WERI-Rb-1 (cell line): ENCODE results near the gene FHAD1.

Experiments
- DNase-seq: peaks from one replicate; pipeline ENCODE4 v3.0.0-alpha.2; 2020
- H3K27ac ChIP-seq: fragments of 250-450 bp; sonication (Bioruptor Pico); 2 replicates; pipeline ENCODE4 v1.5.1; 2020; ENCODE audit warnings: mild to moderate bottlenecking, moderate library complexity
- H3K27me3 ChIP-seq: fragments of 250-450 bp; sonication (Bioruptor Pico); 2 replicates; pipeline ENCODE4 v1.5.1; 2021; ENCODE audit warnings: mild to moderate bottlenecking, low read depth, moderate library complexity; ENCODE audit not compliant: insufficient read depth, severe bottlenecking
- H3K36me3 ChIP-seq: fragments of 250-450 bp; sonication (Bioruptor Pico); 2 replicates; pipeline ENCODE4 v1.5.1; 2020; ENCODE audit warnings: mild to moderate bottlenecking, moderate library complexity
- H3K4me3 ChIP-seq: 2 replicates; pipeline ENCODE4 v1.5.1; 2011; ENCODE audit warnings: low read depth, mild to moderate bottlenecking, control low read depth, low read length
- H3K9me3 ChIP-seq: fragments of 250-450 bp; sonication (Bioruptor Pico); 2 replicates; pipeline ENCODE4 v1.5.1; 2021; ENCODE audit warnings: mild to moderate bottlenecking, moderate library complexity; ENCODE audit not compliant: severe bottlenecking
- TF ChIP-seq, protein P1 (sequence below): IDR thresholded peaks from 2 replicates; pipeline ENCODE4 v1.5.1; 2011; ENCODE audit warnings: low read depth, mild to moderate bottlenecking, control low read depth, inconsistent platforms, low read length

FHAD1 gene

GRCh38 chr1:15337656-15338402 lies 90.8 kb downstream of the FHAD1 start:
- TF ChIP-seq, protein P1, sequence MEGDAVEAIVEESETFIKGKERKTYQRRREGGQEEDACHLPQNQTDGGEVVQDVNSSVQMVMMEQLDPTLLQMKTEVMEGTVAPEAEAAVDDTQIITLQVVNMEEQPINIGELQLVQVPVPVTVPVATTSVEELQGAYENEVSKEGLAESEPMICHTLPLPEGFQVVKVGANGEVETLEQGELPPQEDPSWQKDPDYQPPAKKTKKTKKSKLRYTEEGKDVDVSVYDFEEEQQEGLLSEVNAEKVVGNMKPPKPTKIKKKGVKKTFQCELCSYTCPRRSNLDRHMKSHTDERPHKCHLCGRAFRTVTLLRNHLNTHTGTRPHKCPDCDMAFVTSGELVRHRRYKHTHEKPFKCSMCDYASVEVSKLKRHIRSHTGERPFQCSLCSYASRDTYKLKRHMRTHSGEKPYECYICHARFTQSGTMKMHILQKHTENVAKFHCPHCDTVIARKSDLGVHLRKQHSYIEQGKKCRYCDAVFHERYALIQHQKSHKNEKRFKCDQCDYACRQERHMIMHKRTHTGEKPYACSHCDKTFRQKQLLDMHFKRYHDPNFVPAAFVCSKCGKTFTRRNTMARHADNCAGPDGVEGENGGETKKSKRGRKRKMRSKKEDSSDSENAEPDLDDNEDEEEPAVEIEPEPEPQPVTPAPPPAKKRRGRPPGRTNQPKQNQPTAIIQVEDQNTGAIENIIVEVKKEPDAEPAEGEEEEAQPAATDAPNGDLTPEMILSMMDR: no peak
- H3K4me3 ChIP-seq: no peak overlapping the region
- peaks cover 13% of the 10 kb centered on the region for H3K9me3 ChIP-seq
- H3K27ac ChIP-seq: no peak overlapping the region
- H3K27me3 ChIP-seq: no peaks in the 10 kb centered on the region
- DNase-seq: no peak
- no peaks in the 10 kb centered on the region for H3K36me3 ChIP-seq

- no peak for DNase-seq
- no peaks in the 10 kb centered on the region for H3K36me3 ChIP-seq
- no peak overlapping the region for H3K27ac ChIP-seq
- H3K27me3 ChIP-seq: no peaks in the 10 kb centered on the region
- no peak overlapping the region for H3K4me3 ChIP-seq
- TF ChIP-seq, protein P1: no peak
- peaks cover 13% of the 10 kb centered on the region for H3K9me3 ChIP-seq
Observed at GRCh38 chr1:15339570-15339969, 92.5 kb downstream of the FHAD1 start.

GRCh38 chr1:15341228-15341627 lies 94.2 kb downstream of the FHAD1 start:
- Histone ChIP-seq H3K27me3 (no peaks in the 10 kb centered on the region), H3K36me3 (no peaks in the 10 kb centered on the region), H3K4me3 (no peak overlapping the region), H3K9me3 (peaks cover 13% of the 10 kb centered on the region), H3K27ac (no peak overlapping the region)
- DNase-seq: no peak
- TF ChIP-seq, protein P1: no peak

DNA sequence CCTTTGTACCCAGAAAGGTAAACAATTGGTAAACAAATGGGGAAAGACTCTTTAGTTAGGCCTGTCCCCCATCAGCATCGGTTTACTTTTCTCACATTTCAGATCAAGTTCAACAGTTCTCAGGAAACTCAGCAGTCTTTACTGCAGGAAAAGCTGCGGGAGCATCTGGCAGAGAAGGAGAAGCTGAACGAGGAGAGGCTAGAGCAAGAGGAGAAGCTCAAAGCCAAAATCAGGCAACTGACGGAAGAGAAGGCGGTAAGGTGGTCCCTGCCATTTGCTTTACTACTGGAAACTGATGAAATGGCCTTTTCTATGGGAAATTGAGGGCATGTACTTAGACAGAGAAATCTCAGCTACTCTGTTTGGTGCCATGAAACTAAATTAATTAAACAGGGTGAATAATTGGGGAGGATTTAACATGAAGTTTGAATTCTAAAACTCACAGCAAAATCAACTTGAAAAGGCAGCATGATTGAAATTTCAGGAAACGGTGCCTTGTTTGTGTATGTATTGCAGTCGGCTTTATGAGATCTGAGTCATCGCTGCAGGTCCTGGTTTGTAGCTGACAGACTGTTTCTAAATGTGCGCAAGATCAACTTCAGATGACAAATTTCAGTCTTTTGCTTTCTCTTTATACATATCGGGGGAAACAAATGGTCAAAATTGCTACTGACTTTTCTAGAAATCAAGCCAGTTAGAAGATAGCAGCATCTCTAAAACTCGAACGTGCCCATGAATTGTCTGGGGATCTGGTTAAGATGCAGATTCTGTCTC lies 94.8 kb downstream of the FHAD1 start:
- DNase-seq: no peak
- H3K9me3 ChIP-seq: peaks cover 12% of the 10 kb centered on the region
- no peaks in the 10 kb centered on the region for H3K27me3 ChIP-seq
- TF ChIP-seq, protein P1: no peak
- H3K4me3 ChIP-seq: no peak overlapping the region
- H3K36me3 ChIP-seq: no peaks in the 10 kb centered on the region
- H3K27ac ChIP-seq: no peak overlapping the region

DNA sequence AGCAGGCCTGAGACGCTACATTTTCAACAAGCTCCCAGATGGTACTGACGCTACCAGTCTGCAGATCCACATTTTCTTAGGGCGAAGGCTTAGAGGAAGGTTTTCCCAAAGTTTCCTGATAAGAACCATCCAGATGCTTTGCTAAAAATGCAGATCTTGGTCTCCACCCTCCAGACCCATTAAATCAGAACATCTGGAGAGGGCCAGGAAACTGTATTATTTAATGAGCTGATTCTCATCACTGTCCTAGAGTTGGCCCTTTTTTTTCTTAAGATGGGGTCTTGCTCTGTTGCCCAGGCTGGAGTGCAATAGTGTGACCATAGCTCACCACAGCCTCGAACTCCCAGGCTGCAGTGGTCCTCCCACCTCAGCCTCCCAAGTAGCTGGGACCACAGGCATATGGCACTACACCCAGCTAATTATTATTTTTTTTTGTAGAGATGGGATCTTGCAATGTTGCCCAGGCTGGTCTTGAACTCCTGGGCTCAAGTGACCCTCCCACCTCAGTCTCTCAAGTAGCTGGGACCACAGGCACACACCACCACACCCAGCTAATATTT lies 95.5 kb downstream of the FHAD1 start:
- TF ChIP-seq, protein P1: no peak
- Histone ChIP-seq H3K36me3 (no peaks in the 10 kb centered on the region), H3K27me3 (no peaks in the 10 kb centered on the region), H3K9me3 (peaks cover 5% of the 10 kb centered on the region), H3K27ac (no peak overlapping the region), H3K4me3 (no peak overlapping the region)
- DNase-seq: no peak
